Endodermal cell (in vitro differentiated cells): ENCODE measurements around the gene UCP2. TPM values are rescaled to one million over a fixed set of nuclear protein-coding genes. Genes with fewer than 3 reads are reported as not detected.

Experiments
- DNase-seq: peaks from one replicate; pipeline ENCODE4 v3.0.0-alpha.2; 2017
- H3K27ac ChIP-seq: 2 replicates; pipeline ENCODE4 v1.5.1; 2013; ENCODE audit warnings: mild to moderate bottlenecking, low read depth, low read length, moderate library complexity
- H3K27me3 ChIP-seq: 2 replicates; pipeline ENCODE4 v1.6.1; 2013; ENCODE audit warnings: mild to moderate bottlenecking, low read length, moderate library complexity; ENCODE audit not compliant: insufficient read depth, control insufficient read depth, poor library complexity, severe bottlenecking
- H3K36me3 ChIP-seq: 2 replicates; pipeline ENCODE4 v1.7.0; 2013; ENCODE audit warnings: mild to moderate bottlenecking, low read length, moderate library complexity; ENCODE audit not compliant: control insufficient read depth, insufficient read depth
- H3K4me1 ChIP-seq: one replicate; pipeline ENCODE4 v1.7.0; 2013; ENCODE audit warnings: low read length; ENCODE audit not compliant: control insufficient read depth, insufficient read depth
- H3K4me3 ChIP-seq: 2 replicates; pipeline ENCODE4 v1.5.1; 2013; ENCODE audit warnings: mild to moderate bottlenecking, low read length, moderate library complexity
- H3K9ac ChIP-seq: 2 replicates; pipeline ENCODE4 v1.6.1; 2013; ENCODE audit warnings: mild to moderate bottlenecking, low read length, moderate library complexity; ENCODE audit not compliant: poor library complexity, severe bottlenecking; ENCODE audit errors: extremely low read depth
- H3K9me3 ChIP-seq: 2 replicates; pipeline ENCODE4 v1.6.1; 2013; ENCODE audit warnings: mild to moderate bottlenecking, low read length, moderate library complexity; ENCODE audit not compliant: control insufficient read depth
- H3K27ac Mint-ChIP-seq: 2 replicates; pipeline ENCODE4 v1.8.0; 2020; ENCODE audit warnings: mixed read lengths
- H3K27me3 Mint-ChIP-seq: 2 replicates; pipeline ENCODE4 v1.8.0; 2021; ENCODE audit warnings: mild to moderate bottlenecking, mixed read lengths; ENCODE audit not compliant: insufficient read depth
- H3K36me3 Mint-ChIP-seq: 2 replicates; pipeline ENCODE4 v1.8.0; 2020; ENCODE audit warnings: low read depth, mixed read lengths
- H3K4me1 Mint-ChIP-seq: 2 replicates; pipeline ENCODE4 v1.8.0; 2020; ENCODE audit warnings: mixed read lengths
- H3K4me3 Mint-ChIP-seq: 2 replicates; pipeline ENCODE4 v1.8.0; 2020; ENCODE audit warnings: mild to moderate bottlenecking, moderate library complexity, mixed read lengths
- H3K9me3 Mint-ChIP-seq: 2 replicates; pipeline ENCODE4 v1.8.0; 2020; ENCODE audit warnings: mild to moderate bottlenecking, mixed read lengths
- WGBS, 2 experiments: methylation state at CpG; one replicate each; pipeline versions ENCODE4 v1.1.5 to v1.1.7; 2013; ENCODE audit warnings: missing lambda C conversion rate in 2 of 2, mixed read lengths in 1 of 2; ENCODE audit not compliant: insufficient coverage in 1 of 2, insufficient read length in 1 of 2; 5-methylcytosine and 5-hydroxymethylcytosine counted together
- total RNA-seq, 2 donors: library from RNA; stranded (reverse); fragmentation: NEBNext Ultra II Directional in 1 of 2; extraction: Animal tissue kit (Norgen Biotek cat#: 25700) in 1 of 2; gene quantifications; 2 replicates in 1 of 2; 3 replicates in 1 of 2; pipeline ENCODE4 v1.2.1, GENCODE V29; 2021
- TF ChIP-seq, protein P1 (sequence below): fragments of 200-600 bp; sonication (generic); conservative IDR thresholded peaks from 2 replicates; pipeline ENCODE4 v1.5.0; 2021; ENCODE audit warnings: antibody characterized with exemption, mild to moderate bottlenecking

Gene UCP2
- total RNA-seq, 2 donors from 2014 or later: 140 to 202 TPM

DNA sequence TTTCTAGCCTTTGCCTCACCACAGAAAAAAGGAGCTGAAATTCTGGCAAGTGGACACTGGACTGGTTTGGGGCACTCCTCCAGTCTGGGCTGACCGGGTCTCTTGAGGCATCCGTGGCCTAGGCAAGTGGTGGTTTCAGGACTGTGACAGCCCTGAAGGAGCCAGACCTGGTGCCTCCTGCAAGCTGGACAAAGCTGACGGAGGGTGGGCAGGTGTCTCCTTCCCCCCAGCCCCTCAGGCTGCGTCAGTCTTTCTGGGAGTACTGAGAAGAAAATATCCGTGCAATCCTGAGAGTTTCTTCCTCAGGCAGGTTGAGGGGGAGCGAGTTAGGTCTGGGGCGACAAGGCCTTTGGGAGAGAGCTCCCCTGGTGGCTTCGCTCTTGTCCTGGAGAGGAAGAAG is 30.5 kb upstream of the UCP2 start:
- no peaks in the 10 kb centered on the region for H3K27me3 Mint-ChIP-seq
- TF ChIP-seq, protein P1, sequence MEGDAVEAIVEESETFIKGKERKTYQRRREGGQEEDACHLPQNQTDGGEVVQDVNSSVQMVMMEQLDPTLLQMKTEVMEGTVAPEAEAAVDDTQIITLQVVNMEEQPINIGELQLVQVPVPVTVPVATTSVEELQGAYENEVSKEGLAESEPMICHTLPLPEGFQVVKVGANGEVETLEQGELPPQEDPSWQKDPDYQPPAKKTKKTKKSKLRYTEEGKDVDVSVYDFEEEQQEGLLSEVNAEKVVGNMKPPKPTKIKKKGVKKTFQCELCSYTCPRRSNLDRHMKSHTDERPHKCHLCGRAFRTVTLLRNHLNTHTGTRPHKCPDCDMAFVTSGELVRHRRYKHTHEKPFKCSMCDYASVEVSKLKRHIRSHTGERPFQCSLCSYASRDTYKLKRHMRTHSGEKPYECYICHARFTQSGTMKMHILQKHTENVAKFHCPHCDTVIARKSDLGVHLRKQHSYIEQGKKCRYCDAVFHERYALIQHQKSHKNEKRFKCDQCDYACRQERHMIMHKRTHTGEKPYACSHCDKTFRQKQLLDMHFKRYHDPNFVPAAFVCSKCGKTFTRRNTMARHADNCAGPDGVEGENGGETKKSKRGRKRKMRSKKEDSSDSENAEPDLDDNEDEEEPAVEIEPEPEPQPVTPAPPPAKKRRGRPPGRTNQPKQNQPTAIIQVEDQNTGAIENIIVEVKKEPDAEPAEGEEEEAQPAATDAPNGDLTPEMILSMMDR: no peak
- no peak overlapping the region for H3K27ac Mint-ChIP-seq
- H3K36me3 Mint-ChIP-seq: peaks cover 11% of the 10 kb centered on the region
- H3K9me3 ChIP-seq: no peaks in the 10 kb centered on the region
- peaks cover 14% of the 10 kb centered on the region for H3K4me1 Mint-ChIP-seq
- H3K4me3 Mint-ChIP-seq: no peak overlapping the region
- H3K9ac ChIP-seq: no peak overlapping the region
- 93 to 97% methylated on average over 5 to 8 of the region's 8 CpGs for WGBS, 2 experiments
- H3K9me3 Mint-ChIP-seq: no peaks in the 10 kb centered on the region
- H3K36me3 ChIP-seq: no peaks in the 10 kb centered on the region
- peaks cover 3% of the 10 kb centered on the region for H3K4me1 ChIP-seq
- no peak overlapping the region for H3K4me3 ChIP-seq
- H3K27me3 ChIP-seq: no peaks in the 10 kb centered on the region
- H3K27ac ChIP-seq: no peak overlapping the region
- DNase-seq: no peak

DNA sequence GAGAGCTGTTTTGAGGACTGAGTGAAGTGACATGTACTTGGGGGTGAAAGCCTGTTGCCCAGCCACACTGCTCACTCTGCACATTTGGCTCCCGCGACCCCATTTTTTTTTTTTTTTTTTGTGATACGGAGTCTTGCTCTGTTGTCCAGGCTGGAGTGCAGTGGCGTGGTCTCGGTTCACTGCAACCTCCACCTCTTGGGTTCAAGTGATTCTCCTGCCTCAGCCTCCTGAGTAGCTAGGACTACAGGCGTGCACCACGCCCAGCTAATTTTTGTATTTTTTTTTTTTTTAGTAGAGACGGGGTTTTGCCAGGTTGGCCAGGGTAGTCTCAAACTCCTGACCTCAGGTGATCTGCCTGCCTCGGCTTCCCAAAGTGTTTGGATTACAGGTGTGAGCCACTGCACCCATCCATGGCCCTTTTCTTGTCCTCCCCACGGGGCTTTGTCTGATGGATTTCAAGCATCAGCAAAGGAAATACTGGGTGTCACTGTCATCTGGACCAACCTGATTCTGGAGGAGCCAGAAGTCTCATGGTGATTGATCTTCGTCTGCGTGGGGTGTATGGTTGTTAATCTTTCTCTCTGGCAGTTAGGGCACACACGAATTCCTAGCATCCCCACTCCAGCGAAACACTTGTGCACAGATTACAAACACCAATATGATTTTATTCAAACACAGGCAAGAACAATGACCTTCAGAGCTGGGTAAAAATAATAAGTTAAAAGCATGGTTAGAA is 29.6 kb upstream of the UCP2 start:
- Histone ChIP-seq H3K9ac (no peak overlapping the region), H3K4me3 (no peak overlapping the region), H3K27me3 (no peaks in the 10 kb centered on the region), H3K27ac (no peak overlapping the region), H3K9me3 (no peaks in the 10 kb centered on the region), H3K4me1 (peaks cover 3% of the 10 kb centered on the region), H3K36me3 (no peaks in the 10 kb centered on the region)
- peaks cover 11% of the 10 kb centered on the region for H3K36me3 Mint-ChIP-seq
- TF ChIP-seq, protein P1: no peak
- peaks cover 17% of the 10 kb centered on the region for H3K4me1 Mint-ChIP-seq
- 90 to 100% methylated on average over 7 to 14 of the region's 14 CpGs for WGBS, 2 experiments
- DNase-seq: no peak
- H3K4me3 Mint-ChIP-seq: no peak overlapping the region
- H3K27ac Mint-ChIP-seq: no peak overlapping the region
- H3K27me3 Mint-ChIP-seq: no peaks in the 10 kb centered on the region
- no peaks in the 10 kb centered on the region for H3K9me3 Mint-ChIP-seq

DNA sequence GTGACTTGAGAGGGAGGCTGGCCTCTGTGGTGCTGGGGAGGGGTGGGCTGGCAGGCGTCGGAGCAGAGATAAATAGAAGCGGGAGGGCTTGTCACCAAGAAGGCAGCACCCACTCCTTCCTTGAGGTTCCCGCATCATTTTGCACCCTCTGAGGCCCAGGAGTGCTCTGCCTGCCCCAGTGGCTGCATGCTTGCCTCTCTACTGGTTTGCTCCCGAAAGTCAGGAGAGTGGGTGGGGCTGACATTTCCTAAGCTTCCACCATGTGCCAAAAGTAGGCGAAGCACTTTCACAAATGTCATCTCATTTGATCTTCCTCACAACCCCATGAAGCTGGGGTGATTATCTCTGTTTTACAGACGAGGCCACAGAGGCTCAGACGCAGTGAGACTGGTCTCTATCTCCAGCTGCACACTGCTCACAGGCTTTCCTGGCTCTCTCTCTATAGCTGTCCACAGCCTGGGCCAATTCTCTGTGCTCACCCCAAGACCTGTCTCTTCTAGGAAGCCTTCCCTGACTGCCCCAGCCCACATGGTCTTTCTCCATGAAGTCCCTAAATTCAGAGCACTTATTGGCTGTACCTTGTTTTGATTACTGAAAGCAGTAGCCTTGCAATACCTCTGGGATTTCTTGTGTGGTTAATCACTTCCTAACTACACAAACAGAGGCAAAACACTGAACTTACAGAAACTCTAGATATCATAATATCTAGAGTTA is 28.9 kb upstream of the UCP2 start:
- H3K36me3 Mint-ChIP-seq: peaks cover 11% of the 10 kb centered on the region
- TF ChIP-seq, protein P1: no peak
- Histone ChIP-seq H3K36me3 (no peaks in the 10 kb centered on the region), H3K4me1 (peaks cover 3% of the 10 kb centered on the region), H3K27me3 (no peaks in the 10 kb centered on the region), H3K27ac (no peak overlapping the region), H3K9me3 (no peaks in the 10 kb centered on the region), H3K4me3 (no peak overlapping the region), H3K9ac (no peak overlapping the region)
- H3K27me3 Mint-ChIP-seq: no peaks in the 10 kb centered on the region
- no peak for DNase-seq
- no peaks in the 10 kb centered on the region for H3K9me3 Mint-ChIP-seq
- H3K27ac Mint-ChIP-seq: no peak overlapping the region
- no peak overlapping the region for H3K4me3 Mint-ChIP-seq
- H3K4me1 Mint-ChIP-seq: peaks cover 17% of the 10 kb centered on the region
- WGBS, 2 experiments: 92 to 96% methylated on average over 2 to 8 of the region's 8 CpGs
